ENCODE measurements around the gene SMIM20.

- no peak for TF ChIP-seq CTCF (IDR thresholded peaks at IDR 0.05; ENCODE audit: low read depth, low read length, poor library complexity, severe bottlenecking)
- TF ChIP-seq EZH2phosphoT487 (IDR thresholded peaks at IDR 0.05; ENCODE audit: borderline replicate concordance, low read length) = no peak
These were observed 59.1 kb downstream of the SMIM20 start for GRCh38 chr4:25972984-25973745.

Measured in DOHH2 (cell line).